Thymus (tissue), 11 donors: Measurements from ENCODE around the gene IL2RA. TPM values are rescaled to one million over a fixed set of nuclear protein-coding genes. Genes with fewer than 3 reads are reported as not detected.

ENCODE experiments used
- DNase-seq, 9 donors: peaks; one replicate each; pipeline ENCODE4 v3.0.0-alpha.2; 2013; ENCODE audit warnings: low spot score in 9 of 9, low read depth in 6 of 9, missing footprints in 1 of 9
- H3K27ac ChIP-seq, 2 donors: one replicate each; pipeline ENCODE4 v1.5.1; 2013; ENCODE audit warnings: control low read depth in 1 of 2, low read depth in 1 of 2, low read length in 1 of 2, mild to moderate bottlenecking in 1 of 2, moderate library complexity in 1 of 2
- H3K27me3 ChIP-seq, 2 donors: one replicate each; pipeline ENCODE4 v1.5.1; 2013; ENCODE audit warnings: low read length in 1 of 2; ENCODE audit not compliant: control insufficient read depth in 2 of 2, insufficient read depth in 1 of 2
- H3K36me3 ChIP-seq, 2 donors: one replicate each; pipeline ENCODE4 v1.5.1; 2013; ENCODE audit warnings: low read length in 1 of 2, mild to moderate bottlenecking in 1 of 2, moderate library complexity in 1 of 2; ENCODE audit not compliant: control insufficient read depth in 2 of 2, insufficient read depth in 2 of 2
- H3K4me1 ChIP-seq, 2 donors: one replicate each; pipeline ENCODE4 v1.5.1; 2013; ENCODE audit warnings: low read length in 2 of 2; ENCODE audit not compliant: control insufficient read depth in 2 of 2, insufficient read depth in 2 of 2
- H3K4me3 ChIP-seq, 2 donors: one replicate each; pipeline ENCODE4 v1.5.1; 2013; ENCODE audit warnings: low read length in 2 of 2, control low read depth in 1 of 2, mild to moderate bottlenecking in 1 of 2
- H3K9me3 ChIP-seq, 2 donors: one replicate each; pipeline ENCODE4 v1.5.1; 2013; ENCODE audit warnings: low read length in 1 of 2, mild to moderate bottlenecking in 1 of 2; ENCODE audit not compliant: control insufficient read depth in 2 of 2, insufficient read depth in 1 of 2
- WGBS: extraction: QIAGEN DNeasy Blood & Tissue Kit; methylation state at CpG from one replicate; pipeline ENCODE4 v1.1.7; 2013; 5-methylcytosine and 5-hydroxymethylcytosine counted together
- polyA plus RNA-seq: library from polyadenylated mRNA; stranded (reverse); fragments of 200-250 nt; gene quantifications from one replicate; pipeline ENCODE4 v1.2.3, GENCODE V29; 2013
- total RNA-seq: library from RNA; stranded (reverse); fragments of 120-200 nt; gene quantifications from one replicate; pipeline ENCODE4 v1.2.4, GENCODE V29; 2013
- donor health status: healthy.

Gene IL2RA
- total and polyA plus RNA-seq, 2 donors = 5.6 to 13.0 TPM

- Histone ChIP-seq H3K9me3 (no peaks in the 10 kb centered on the region), H3K4me1 (peaks cover 9 to 46% of the 10 kb centered on the region in 2 donors), H3K27ac (no peak overlapping the region), H3K4me3 (no peak overlapping the region), H3K36me3 (no peaks in the 10 kb centered on the region), H3K27me3 (peaks cover 0 to 4% of the 10 kb centered on the region in 2 donors)
- no peak for DNase-seq
- WGBS = 97% methylated on average over 4 of the region's 4 CpGs
Observed at GRCh38 chr10:6039711-6040110, 22.5 kb downstream of the IL2RA start.

GRCh38 chr10:6038071-6038631 lies 24.0 kb downstream of the IL2RA start:
- H3K4me3 ChIP-seq = no peak overlapping the region
- DNase-seq = peak in 1 of 9 donors; percentile 48
- peaks cover 9 to 36% of the 10 kb centered on the region in 2 donors for H3K4me1 ChIP-seq
- no peak overlapping the region for H3K27ac ChIP-seq
- no peaks in the 10 kb centered on the region for H3K36me3 ChIP-seq
- 68% methylated on average over 2 of the region's 2 CpGs for WGBS
- no peaks in the 10 kb centered on the region for H3K9me3 ChIP-seq
- peaks cover 0 to 2% of the 10 kb centered on the region in 2 donors for H3K27me3 ChIP-seq

- DNase-seq = no peak
- WGBS = 93% methylated on average over 8 of the region's 8 CpGs
- peak overlapping the region in 1 of 2 donors; percentile 10 for H3K27ac ChIP-seq
- no peaks in the 10 kb centered on the region for H3K36me3 ChIP-seq
- H3K27me3 ChIP-seq = peaks cover 0 to 2% of the 10 kb centered on the region in 2 donors
- H3K4me1 ChIP-seq = peaks cover 9 to 36% of the 10 kb centered on the region in 2 donors
- H3K9me3 ChIP-seq = no peaks in the 10 kb centered on the region
- no peak overlapping the region for H3K4me3 ChIP-seq
Observed at GRCh38 chr10:6037422-6037821, 24.7 kb downstream of the IL2RA start.

GRCh38 chr10:6036861-6037321 lies 25.3 kb downstream of the IL2RA start:
- H3K36me3 ChIP-seq = no peaks in the 10 kb centered on the region
- H3K4me3 ChIP-seq = no peak overlapping the region
- 84% methylated on average over 11 of the region's 11 CpGs for WGBS
- H3K9me3 ChIP-seq = no peaks in the 10 kb centered on the region
- DNase-seq = peak in 3 of 9 donors; percentile 54 to 80 (median 56)
- H3K4me1 ChIP-seq = peaks cover 9 to 36% of the 10 kb centered on the region in 2 donors
- H3K27ac ChIP-seq = peak overlapping the region in 1 of 2 donors; percentile 10
- H3K27me3 ChIP-seq = peaks cover 0 to 2% of the 10 kb centered on the region in 2 donors

GRCh38 chr10:6035931-6036575 lies 26.1 kb downstream of the IL2RA start:
- no peak for DNase-seq
- Histone ChIP-seq H3K9me3 (no peaks in the 10 kb centered on the region), H3K4me1 (peaks cover 9 to 36% of the 10 kb centered on the region in 2 donors), H3K36me3 (no peaks in the 10 kb centered on the region), H3K27ac (no peak overlapping the region), H3K4me3 (no peak overlapping the region), H3K27me3 (peaks cover 0 to 2% of the 10 kb centered on the region in 2 donors)
- 95% methylated on average over 13 of the region's 13 CpGs for WGBS

GRCh38 chr10:6035101-6035834 lies 26.9 kb downstream of the IL2RA start:
- Histone ChIP-seq H3K9me3 (no peaks in the 10 kb centered on the region), H3K4me1 (peaks cover 9 to 36% of the 10 kb centered on the region in 2 donors), H3K27me3 (peaks cover 0 to 2% of the 10 kb centered on the region in 2 donors), H3K27ac (no peak overlapping the region), H3K4me3 (no peak overlapping the region), H3K36me3 (no peaks in the 10 kb centered on the region)
- DNase-seq = no peak
- WGBS = 94% methylated on average over 13 of the region's 13 CpGs

- Histone ChIP-seq H3K4me1 (peaks cover 9 to 36% of the 10 kb centered on the region in 2 donors), H3K27ac (no peak overlapping the region), H3K9me3 (no peaks in the 10 kb centered on the region), H3K27me3 (peaks cover 0 to 2% of the 10 kb centered on the region in 2 donors), H3K36me3 (no peaks in the 10 kb centered on the region), H3K4me3 (no peak overlapping the region)
- WGBS = 99% methylated on average over 1 of the region's 1 CpG
- no peak for DNase-seq
Observed at GRCh38 chr10:6034371-6034770, 27.8 kb downstream of the IL2RA start.

- Histone ChIP-seq H3K27me3 (peaks cover 0 to 2% of the 10 kb centered on the region in 2 donors), H3K4me1 (peaks cover 9 to 36% of the 10 kb centered on the region in 2 donors), H3K9me3 (no peaks in the 10 kb centered on the region), H3K4me3 (no peak overlapping the region), H3K27ac (no peak overlapping the region), H3K36me3 (no peaks in the 10 kb centered on the region)
- no peak for DNase-seq
- WGBS = 49% methylated on average over 3 of the region's 3 CpGs
Observed at GRCh38 chr10:6033954-6034353, 28.2 kb downstream of the IL2RA start.

GRCh38 chr10:6030940-6031339 lies 31.2 kb downstream of the IL2RA start:
- DNase-seq = no peak
- Histone ChIP-seq H3K4me3 (no peak overlapping the region), H3K4me1 (peaks cover 0 to 11% of the 10 kb centered on the region in 2 donors), H3K27ac (no peak overlapping the region), H3K27me3 (no peaks in the 10 kb centered on the region), H3K36me3 (no peaks in the 10 kb centered on the region), H3K9me3 (no peaks in the 10 kb centered on the region)
